ENCODE results near the gene SH3BP5L.

DNA sequence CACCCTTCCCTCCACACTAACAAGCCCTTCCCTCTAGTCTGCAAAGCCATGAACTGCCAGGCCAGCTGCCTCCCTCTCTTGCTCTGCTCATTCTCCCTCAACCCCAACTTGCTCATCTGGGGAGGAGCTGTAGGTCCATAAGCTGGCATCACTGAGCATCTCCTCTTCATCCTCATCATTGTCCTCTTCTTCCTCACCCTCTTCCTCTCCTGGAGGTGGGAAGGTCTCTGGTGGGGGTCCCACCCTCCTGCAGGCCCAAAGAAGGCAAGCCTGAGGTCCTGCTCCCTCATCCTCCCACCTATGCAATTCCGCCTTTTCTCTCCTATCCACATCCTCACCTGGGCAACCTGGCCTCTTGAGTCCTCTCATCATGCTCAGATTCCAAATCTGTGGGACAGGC is 30.5 kb upstream of the SH3BP5L start:
- TF ChIP-seq, protein P1, sequence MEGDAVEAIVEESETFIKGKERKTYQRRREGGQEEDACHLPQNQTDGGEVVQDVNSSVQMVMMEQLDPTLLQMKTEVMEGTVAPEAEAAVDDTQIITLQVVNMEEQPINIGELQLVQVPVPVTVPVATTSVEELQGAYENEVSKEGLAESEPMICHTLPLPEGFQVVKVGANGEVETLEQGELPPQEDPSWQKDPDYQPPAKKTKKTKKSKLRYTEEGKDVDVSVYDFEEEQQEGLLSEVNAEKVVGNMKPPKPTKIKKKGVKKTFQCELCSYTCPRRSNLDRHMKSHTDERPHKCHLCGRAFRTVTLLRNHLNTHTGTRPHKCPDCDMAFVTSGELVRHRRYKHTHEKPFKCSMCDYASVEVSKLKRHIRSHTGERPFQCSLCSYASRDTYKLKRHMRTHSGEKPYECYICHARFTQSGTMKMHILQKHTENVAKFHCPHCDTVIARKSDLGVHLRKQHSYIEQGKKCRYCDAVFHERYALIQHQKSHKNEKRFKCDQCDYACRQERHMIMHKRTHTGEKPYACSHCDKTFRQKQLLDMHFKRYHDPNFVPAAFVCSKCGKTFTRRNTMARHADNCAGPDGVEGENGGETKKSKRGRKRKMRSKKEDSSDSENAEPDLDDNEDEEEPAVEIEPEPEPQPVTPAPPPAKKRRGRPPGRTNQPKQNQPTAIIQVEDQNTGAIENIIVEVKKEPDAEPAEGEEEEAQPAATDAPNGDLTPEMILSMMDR (conservative IDR thresholded peaks at IDR 0.05 in 1 of 2, IDR thresholded peaks at IDR 0.05 in 1 of 2; ENCODE audit: low read depth in 1 of 2, low read length in 2 of 2) = no peak
- TF ChIP-seq EZH2 (IDR thresholded peaks at IDR 0.05; ENCODE audit: low read length, missing control alignments) = no peak

Measured in fibroblast of lung (primary cell).